ENCODE measurements around the gene CYP2D6. TPM values are rescaled to one million over a fixed set of nuclear protein-coding genes. Genes with fewer than 3 reads are reported as not detected.

CYP2D6 gene
- total and polyA plus RNA-seq, 2 of the 13 experiments (the other 11 are each of a cell fraction or from before 2014, with no cell fraction given): 1.0 to 3.7 TPM

DNA sequence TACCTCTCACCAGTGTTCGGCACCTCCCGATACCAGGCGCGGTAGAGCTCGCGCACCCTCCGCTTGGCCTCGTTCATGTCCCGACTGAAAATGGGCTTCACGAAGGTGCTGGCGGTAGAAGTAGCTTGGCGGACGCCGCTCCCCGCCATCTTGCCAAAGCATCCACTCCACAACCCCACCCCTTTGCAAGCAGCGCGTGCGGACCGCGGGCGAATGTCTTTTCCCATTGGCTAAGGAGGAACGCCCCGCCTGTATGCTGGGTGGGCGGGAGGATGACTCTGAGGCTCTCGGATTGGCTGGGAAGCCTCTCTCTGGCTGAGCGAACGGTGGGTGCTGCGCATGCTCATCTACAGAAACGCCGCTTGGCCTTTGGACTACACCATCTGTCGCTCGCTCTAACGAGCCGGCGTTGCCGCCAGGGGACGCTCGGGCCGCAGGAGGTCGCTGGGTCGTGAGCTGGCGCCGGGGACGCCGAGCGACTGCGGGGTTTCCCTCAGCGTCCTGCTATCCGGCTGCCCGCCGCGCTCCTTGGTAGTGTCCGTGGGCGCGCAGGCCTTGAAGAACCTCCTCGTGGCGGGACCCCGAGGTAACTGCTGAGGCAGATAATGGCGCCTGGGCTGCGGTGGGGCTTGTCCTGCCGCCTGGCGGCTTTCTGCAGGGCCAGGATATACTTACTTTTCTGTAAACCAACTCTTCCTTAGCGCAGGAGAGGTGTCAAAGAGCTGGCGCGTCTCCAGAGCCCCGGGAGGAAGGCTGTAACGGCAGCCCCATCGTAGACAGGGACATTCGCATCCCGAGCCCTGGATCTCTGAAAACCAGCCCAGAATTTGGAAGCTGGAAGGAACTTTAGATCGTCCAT is 39.8 kb downstream of the CYP2D6 start, which contains the start of gene NDUFA6 (continued):
- TF ChIP-seq, protein P1, sequence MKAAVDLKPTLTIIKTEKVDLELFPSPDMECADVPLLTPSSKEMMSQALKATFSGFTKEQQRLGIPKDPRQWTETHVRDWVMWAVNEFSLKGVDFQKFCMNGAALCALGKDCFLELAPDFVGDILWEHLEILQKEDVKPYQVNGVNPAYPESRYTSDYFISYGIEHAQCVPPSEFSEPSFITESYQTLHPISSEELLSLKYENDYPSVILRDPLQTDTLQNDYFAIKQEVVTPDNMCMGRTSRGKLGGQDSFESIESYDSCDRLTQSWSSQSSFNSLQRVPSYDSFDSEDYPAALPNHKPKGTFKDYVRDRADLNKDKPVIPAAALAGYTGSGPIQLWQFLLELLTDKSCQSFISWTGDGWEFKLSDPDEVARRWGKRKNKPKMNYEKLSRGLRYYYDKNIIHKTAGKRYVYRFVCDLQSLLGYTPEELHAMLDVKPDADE (CRISPR knock-in tag; IDR thresholded peaks at IDR 0.05): peak; percentile 76
- TF ChIP-seq ZNF598 (CRISPR knock-in tag; IDR thresholded peaks at IDR 0.05; ENCODE audit: borderline replicate concordance) (peak; percentile 86), ZBTB21 (CRISPR knock-in tag; IDR thresholded peaks at IDR 0.05) (no peak), ZNF383 (CRISPR knock-in tag; IDR thresholded peaks at IDR 0.05; ENCODE audit: borderline replicate concordance) (no peak), TCF7 (IDR thresholded peaks at IDR 0.05; ENCODE audit: low read depth) (no peak; the same call in 1 of the 2 replicates), ZFX (CRISPR knock-in tag; IDR thresholded peaks at IDR 0.05; ENCODE audit: low read depth) (peak; percentile 97), BHLHE40 (IDR thresholded peaks at IDR 0.05; ENCODE audit: low read length) (peak; percentile 84), MED13 (CRISPR knock-in tag; IDR thresholded peaks at IDR 0.05) (peak; percentile 84), MZF1 (CRISPR knock-in tag; IDR thresholded peaks at IDR 0.05; ENCODE audit: borderline replicate concordance) (peak; percentile 66; the same call in 1 of the 2 replicates), CEBPG (CRISPR knock-in tag; IDR thresholded peaks at IDR 0.05) (no peak)
- TF ChIP-seq, protein P2, sequence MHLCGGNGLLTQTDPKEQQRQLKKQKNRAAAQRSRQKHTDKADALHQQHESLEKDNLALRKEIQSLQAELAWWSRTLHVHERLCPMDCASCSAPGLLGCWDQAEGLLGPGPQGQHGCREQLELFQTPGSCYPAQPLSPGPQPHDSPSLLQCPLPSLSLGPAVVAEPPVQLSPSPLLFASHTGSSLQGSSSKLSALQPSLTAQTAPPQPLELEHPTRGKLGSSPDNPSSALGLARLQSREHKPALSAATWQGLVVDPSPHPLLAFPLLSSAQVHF (CRISPR knock-in tag; IDR thresholded peaks at IDR 0.05): no peak
- TF ChIP-seq, protein P3, sequence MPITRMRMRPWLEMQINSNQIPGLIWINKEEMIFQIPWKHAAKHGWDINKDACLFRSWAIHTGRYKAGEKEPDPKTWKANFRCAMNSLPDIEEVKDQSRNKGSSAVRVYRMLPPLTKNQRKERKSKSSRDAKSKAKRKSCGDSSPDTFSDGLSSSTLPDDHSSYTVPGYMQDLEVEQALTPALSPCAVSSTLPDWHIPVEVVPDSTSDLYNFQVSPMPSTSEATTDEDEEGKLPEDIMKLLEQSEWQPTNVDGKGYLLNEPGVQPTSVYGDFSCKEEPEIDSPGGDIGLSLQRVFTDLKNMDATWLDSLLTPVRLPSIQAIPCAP (CRISPR knock-in tag; IDR thresholded peaks at IDR 0.05; ENCODE audit: low read depth): no peak
- TF ChIP-seq, protein P4, sequence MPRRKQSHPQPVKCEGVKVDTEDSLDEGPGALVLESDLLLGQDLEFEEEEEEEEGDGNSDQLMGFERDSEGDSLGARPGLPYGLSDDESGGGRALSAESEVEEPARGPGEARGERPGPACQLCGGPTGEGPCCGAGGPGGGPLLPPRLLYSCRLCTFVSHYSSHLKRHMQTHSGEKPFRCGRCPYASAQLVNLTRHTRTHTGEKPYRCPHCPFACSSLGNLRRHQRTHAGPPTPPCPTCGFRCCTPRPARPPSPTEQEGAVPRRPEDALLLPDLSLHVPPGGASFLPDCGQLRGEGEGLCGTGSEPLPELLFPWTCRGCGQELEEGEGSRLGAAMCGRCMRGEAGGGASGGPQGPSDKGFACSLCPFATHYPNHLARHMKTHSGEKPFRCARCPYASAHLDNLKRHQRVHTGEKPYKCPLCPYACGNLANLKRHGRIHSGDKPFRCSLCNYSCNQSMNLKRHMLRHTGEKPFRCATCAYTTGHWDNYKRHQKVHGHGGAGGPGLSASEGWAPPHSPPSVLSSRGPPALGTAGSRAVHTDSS (CRISPR knock-in tag; conservative IDR thresholded peaks at IDR 0.05): peak; percentile 17; the same call in 1 of the 2 replicates
- TF ChIP-seq, protein P5, sequence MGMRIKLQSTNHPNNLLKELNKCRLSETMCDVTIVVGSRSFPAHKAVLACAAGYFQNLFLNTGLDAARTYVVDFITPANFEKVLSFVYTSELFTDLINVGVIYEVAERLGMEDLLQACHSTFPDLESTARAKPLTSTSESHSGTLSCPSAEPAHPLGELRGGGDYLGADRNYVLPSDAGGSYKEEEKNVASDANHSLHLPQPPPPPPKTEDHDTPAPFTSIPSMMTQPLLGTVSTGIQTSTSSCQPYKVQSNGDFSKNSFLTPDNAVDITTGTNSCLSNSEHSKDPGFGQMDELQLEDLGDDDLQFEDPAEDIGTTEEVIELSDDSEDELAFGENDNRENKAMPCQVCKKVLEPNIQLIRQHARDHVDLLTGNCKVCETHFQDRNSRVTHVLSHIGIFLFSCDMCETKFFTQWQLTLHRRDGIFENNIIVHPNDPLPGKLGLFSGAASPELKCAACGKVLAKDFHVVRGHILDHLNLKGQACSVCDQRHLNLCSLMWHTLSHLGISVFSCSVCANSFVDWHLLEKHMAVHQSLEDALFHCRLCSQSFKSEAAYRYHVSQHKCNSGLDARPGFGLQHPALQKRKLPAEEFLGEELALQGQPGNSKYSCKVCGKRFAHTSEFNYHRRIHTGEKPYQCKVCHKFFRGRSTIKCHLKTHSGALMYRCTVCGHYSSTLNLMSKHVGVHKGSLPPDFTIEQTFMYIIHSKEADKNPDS (CRISPR knock-in tag; IDR thresholded peaks at IDR 0.05): no peak

All from HepG2 (cell line).